HFF-Myc (cell line): Measurements from ENCODE around the gene TRIM52.
"Not testable (repeated sequence)": the region's sequence is repeated elsewhere in the genome, so short reads cannot be mapped to it uniquely, and the experiment has no call there.

Experiments
- DNase-seq: peaks from one replicate; pipeline ENCODE4 v3.0.0-alpha.2; 2011; ENCODE audit warnings: low read depth; ENCODE audit errors: extremely low read depth
- H3K4me3 ChIP-seq: replicated peaks from 2 replicates; pipeline ENCODE4 v1.5.1; 2011; ENCODE audit warnings: low read depth, mild to moderate bottlenecking, control low read depth, low read length
- TF ChIP-seq, protein P1 (sequence below): IDR thresholded peaks from 2 replicates; pipeline ENCODE4 v1.5.1; 2012; ENCODE audit warnings: mild to moderate bottlenecking, low read depth, low read length, control low read depth; ENCODE audit errors: missing control alignments

The TRIM52 gene

DNA sequence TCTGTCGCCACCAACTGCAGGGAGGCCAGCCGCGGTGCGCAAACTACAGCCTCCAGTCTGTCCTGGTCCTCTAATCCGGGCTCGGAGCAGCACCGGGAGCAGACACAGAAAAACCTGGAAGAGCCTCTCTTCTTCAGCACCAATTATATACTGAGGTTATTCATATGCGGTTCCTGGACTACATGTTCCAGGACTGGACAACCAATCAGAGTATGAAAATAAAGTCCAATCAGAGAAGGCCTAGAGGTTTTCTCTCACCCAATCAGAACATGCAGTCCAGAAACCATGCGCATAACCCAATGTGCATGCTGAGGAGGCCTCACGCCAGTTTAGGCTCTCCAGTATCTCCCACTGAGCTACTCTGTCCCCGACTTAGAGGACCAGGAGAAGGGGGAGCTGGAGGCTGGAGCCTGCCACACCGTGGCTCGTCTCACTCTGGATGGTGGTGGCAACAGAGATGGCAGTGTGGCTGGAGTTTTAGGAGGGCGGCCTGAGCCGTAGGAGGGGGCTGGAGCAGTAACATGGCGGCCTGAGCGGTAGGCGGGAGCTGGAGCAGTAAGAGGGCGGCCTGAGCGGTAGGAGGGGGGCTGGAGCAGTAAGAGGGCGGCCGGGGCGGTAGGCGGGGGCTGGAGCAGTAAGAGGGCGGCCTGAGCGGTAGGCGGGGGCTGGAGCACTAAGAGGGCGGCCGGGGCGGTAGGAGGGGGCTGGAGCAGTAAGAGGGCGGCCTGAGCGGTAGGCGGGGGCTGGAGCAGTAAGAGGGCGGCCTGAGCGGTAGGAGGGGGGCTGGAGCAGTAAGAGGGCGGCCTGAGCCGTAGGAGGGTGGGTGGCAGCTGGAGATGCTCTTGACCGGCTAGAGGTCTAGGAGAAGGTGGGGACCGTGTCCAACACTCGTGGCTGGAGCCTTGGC is 20.4 kb upstream of the TRIM52 start:
- TF ChIP-seq, protein P1, sequence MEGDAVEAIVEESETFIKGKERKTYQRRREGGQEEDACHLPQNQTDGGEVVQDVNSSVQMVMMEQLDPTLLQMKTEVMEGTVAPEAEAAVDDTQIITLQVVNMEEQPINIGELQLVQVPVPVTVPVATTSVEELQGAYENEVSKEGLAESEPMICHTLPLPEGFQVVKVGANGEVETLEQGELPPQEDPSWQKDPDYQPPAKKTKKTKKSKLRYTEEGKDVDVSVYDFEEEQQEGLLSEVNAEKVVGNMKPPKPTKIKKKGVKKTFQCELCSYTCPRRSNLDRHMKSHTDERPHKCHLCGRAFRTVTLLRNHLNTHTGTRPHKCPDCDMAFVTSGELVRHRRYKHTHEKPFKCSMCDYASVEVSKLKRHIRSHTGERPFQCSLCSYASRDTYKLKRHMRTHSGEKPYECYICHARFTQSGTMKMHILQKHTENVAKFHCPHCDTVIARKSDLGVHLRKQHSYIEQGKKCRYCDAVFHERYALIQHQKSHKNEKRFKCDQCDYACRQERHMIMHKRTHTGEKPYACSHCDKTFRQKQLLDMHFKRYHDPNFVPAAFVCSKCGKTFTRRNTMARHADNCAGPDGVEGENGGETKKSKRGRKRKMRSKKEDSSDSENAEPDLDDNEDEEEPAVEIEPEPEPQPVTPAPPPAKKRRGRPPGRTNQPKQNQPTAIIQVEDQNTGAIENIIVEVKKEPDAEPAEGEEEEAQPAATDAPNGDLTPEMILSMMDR = no peak
- no peak overlapping the region for H3K4me3 ChIP-seq
- no peak for DNase-seq

- no peak for DNase-seq
- TF ChIP-seq, protein P1 = no peak
- no peak overlapping the region for H3K4me3 ChIP-seq
Measured at GRCh38 chr5:181280251-181280762, 19.4 kb upstream of the TRIM52 start.

GRCh38 chr5:181273433-181273744 is 12.4 kb upstream of the TRIM52 start:
- not testable (repeated sequence) for DNase-seq, H3K4me3 ChIP-seq

GRCh38 chr5:181271081-181271480 is 10.1 kb upstream of the TRIM52 start:
- no peak for DNase-seq
- H3K4me3 ChIP-seq = no peak overlapping the region
- TF ChIP-seq, protein P1 = no peak

DNA sequence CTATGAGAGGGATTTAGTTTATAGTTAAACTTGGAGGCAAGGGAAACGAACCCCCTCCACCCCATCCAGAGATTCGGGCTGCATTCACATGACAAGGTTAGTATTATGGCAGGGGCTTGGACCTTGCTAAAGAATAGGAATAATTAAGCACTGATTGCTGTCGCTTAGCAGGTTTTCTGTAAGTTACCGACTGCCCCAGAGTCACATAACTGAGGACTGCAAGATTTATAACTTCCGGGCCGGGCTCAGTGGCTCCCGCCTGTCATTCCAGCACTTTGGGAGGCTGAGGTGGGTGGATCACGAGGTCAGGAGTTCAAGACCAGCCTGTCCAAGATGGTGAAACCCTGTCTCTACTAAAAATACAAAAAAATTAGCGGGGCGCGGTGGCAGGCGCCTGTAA is 7.0 kb upstream of the TRIM52 start:
- DNase-seq, H3K4me3 ChIP-seq: not testable (repeated sequence)

DNA sequence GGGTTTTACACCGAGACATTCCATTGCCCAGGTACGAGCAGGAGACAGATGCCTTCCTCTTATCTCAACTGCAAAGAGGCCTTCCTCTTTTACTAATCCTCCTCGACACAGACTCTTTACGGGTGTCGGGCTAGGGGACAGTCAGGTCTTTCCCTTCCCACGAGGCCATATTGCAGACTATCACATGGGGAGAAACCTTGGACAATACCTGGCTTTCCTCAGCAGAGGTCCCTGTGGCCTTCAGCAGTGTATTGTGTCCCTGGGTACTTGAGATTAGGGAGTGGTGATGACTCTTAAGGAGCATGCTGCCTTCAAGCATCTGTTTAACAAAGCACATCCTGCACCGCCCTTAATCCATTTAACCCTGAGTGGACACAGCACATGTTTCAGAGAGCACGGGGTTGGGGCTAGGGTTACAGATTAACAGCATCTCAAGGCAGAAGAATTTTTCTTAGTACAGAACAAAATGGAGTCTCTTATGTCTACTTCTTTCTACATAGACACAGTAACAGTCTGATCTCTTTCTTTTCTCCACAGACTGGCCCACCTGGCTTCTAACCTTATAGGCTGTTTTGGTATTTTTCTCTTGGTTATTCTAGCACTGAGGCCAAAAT is 6.5 kb upstream of the TRIM52 start:
- DNase-seq, H3K4me3 ChIP-seq: not testable (repeated sequence)

DNA sequence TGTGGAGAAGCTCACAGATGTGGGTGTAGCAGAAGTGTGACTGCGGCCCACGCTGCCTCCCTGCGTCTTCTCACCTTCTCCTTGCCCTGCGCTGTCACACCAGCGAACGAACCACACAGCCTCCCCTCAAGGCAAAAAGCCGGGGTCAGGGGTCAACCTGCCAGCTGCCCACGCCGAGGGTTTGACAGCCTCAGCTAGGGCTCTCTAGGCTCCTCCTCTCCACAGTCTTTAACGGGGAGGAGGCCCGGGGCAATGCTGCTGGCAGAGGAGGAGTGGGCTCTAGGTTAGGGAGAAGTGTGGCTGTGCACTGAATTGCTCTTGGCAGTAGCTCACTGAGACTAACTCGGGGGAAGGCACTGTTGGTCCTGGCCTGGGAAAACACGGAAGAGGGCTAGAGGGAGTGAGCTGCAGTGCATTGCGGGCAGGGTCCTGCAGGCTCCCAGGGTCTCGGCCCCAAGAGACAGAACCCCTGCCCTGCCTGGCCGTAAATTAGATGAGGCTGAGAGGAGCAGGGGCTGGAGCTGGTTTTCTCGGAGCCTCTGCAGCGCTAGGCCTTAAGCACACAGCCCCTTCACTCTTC is 4.2 kb upstream of the TRIM52 start:
- no peak overlapping the region for H3K4me3 ChIP-seq
- no peak for DNase-seq
- TF ChIP-seq, protein P1 = no peak

DNA sequence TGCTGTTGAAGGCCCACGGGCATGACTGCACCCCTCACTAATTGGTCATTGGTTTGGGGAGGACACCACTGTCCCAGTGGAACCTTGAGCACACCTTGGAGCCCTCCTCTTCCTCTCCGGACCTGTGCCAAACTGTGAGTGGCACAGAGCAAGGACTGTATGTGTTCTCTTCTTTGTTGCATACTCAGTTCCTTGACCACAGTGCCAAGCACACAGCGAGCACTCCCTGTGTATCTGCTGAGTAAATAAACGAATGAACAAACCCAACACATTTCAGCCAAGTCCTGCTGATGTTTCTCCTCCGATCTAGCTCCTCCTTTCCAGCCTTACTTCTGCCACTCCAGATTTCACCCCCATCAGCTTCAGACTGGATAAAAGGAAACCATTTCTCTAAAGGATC is 2.7 kb upstream of the TRIM52 start:
- no peak overlapping the region for H3K4me3 ChIP-seq
- DNase-seq = no peak
- TF ChIP-seq, protein P1 = no peak
